K562 (cell line): ENCODE results near the gene TRPC4AP. TPM values are rescaled to one million over a fixed set of nuclear protein-coding genes. Genes with fewer than 3 reads are reported as not detected.

Experiments
- COPS2 ChIP-seq: fragments of 450-650 bp; conservative IDR thresholded peaks from 2 replicates; pipeline ENCODE4 v1.6.1; 2016; ENCODE audit warnings: mild to moderate bottlenecking, moderate library complexity
- FUS ChIP-seq: fragments of 200-400 bp; formaldehyde crosslinking; optimal IDR thresholded peaks from 2 replicates; pipeline ENCODE3; 2017; ENCODE audit warnings: low read depth, low read length
- HES1 ChIP-seq: fragments of 450-650 bp; IDR thresholded peaks from 2 replicates; pipeline ENCODE4 v1.6.1; 2016; ENCODE audit warnings: low read depth, mild to moderate bottlenecking, moderate library complexity
- PTBP1 ChIP-seq: fragments of 200-400 bp; formaldehyde crosslinking; IDR thresholded peaks from 2 replicates; pipeline ENCODE4 v1.6.1; 2017; ENCODE audit warnings: low read depth, low read length
- SMARCC2 ChIP-seq: fragments of 450-650 bp; IDR thresholded peaks from 2 replicates; pipeline ENCODE4 v1.6.1; 2017; ENCODE audit warnings: antibody characterized with exemption, moderate library complexity, mild to moderate bottlenecking, low read depth
- TSHZ1 ChIP-seq: fragments of 250-450 bp; sonication (Bioruptor Pico); IDR thresholded peaks from 2 replicates; pipeline ENCODE4 v1.4.0; 2020; ENCODE audit warnings: mild to moderate bottlenecking, moderate library complexity
- ZKSCAN3 ChIP-seq: fragments of 250-450 bp; sonication (Bioruptor Pico); IDR thresholded peaks from 2 replicates; pipeline ENCODE4 v1.4.0; 2020
- ZNF311 ChIP-seq: fragments of 250-450 bp; sonication (Bioruptor Pico); IDR thresholded peaks from 2 replicates; pipeline ENCODE4 v1.4.0; 2020; ENCODE audit warnings: mild to moderate bottlenecking, moderate library complexity
- ZNF696 ChIP-seq: fragments of 250-450 bp; sonication (Bioruptor Pico); conservative IDR thresholded peaks from 2 replicates; pipeline ENCODE4 v1.4.0; 2020; ENCODE audit warnings: mild to moderate bottlenecking, moderate library complexity
- polyA plus RNA-seq, 8 experiments: library from polyadenylated mRNA; depleted of rRNA in 4 of 8; stranded (reverse) in 5 of 8; unstranded in 3 of 8; fragments of >200 nt; fragmentation: Nextera tagmentation in 2 of 8; fragmentation: Illumina TruSeq in 1 of 8; extraction: Ambion mirVana in 2 of 8; extraction: Trizol in 1 of 8; gene quantifications; 2 replicates each; pipeline versions ENCODE4 v1.2.1 to v1.2.3, GENCODE V29; 2011 to 2014; ENCODE audit warnings: inconsistent platforms in 1 of 8, missing spikeins in 1 of 8
- total RNA-seq, 7 experiments: library from RNA; depleted of rRNA in 6 of 7; stranded (reverse); fragments of >200 nt in 6 of 7; fragmentation: Illumina TruSeq in 2 of 7; extraction: Trizol in 2 of 7; gene quantifications; 2 replicates each; pipeline versions ENCODE4 v1.2.1 to v1.2.3, GENCODE V29; 2011 to 2021; ENCODE audit warnings: low replicate concordance in 1 of 7

TRPC4AP gene
- total and polyA plus RNA-seq, 9 of the 15 experiments (the other 6 are each of a cell fraction or from before 2014, with no cell fraction given), result 2.3 to 70.3 (median 33.3) TPM

DNA sequence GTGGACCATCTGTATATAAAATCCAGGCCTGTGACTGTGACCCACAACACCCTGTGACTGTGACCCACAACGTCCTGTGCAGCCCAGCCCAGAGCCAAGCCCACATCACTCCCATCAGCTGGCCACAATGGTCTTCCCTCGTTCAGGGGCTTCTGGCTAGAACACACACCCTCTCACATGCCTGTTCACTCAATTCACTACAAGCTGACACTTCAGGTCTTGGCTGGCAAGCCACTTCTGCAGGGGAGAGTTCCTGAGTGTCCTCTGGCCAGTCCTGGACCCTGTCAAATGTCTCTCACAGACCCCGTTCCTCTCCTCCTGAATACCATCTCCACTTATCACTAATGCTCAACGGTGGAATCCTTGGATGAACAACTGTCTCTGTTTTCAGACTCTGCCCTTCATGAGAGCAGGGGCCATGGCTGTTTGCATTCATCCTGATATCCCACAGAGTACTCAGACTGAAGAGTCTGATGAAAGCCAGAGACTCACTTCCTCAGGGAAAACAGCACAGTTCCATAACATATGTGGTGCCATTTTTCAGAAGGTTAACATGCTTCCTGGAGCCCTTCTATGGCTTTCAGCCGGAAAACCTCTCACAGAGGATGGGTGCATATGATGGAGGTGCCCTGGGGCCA, 80.9 kb downstream of the TRPC4AP start (continued):
- no peak for TF ChIP-seq ZNF696 (CRISPR knock-in tag)
- no peak for TF ChIP-seq TSHZ1 (CRISPR knock-in tag)
- TF ChIP-seq FUS, result no peak
- TF ChIP-seq HES1, result no peak
- TF ChIP-seq SMARCC2, result no peak
- no peak for TF ChIP-seq PTBP1
- no peak for TF ChIP-seq COPS2
- TF ChIP-seq ZKSCAN3 (CRISPR knock-in tag), result no peak
- TF ChIP-seq ZNF311, result no peak
